ENCODE results near the gene TBC1D5.

Gene TBC1D5

DNA sequence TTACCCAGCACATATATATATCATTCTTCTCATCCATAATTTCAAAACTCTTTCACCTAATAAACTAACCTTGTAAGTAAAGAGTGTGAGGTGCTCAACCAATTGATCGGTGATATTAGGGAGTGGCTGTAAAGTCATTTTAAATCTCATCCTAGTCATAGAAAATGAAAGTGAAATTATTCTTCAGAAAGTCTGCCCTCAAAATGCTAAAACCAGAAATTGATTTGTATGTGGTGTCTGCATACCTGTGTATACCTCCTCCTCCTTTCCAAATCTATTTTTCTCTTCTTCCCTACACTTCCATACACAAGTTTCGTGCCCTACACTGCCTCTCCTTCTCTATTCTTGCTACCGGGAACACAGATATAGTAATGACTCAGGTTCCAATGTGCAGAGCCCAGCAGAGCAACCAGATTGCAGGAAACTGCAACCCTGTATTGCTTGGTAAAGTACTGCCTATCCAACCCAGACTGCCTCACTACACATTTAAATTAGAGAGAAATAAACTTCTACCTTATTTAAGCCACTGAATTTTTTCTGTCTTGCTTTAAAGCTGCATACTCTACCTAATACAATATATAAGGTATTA, 7.4 kb upstream of the TBC1D5 start:
- Mint-ChIP-seq H3K4me3 (no peak overlapping the region), H3K27ac (no peak overlapping the region), H3K27me3 (ENCODE audit: low read depth, poor library complexity) (peaks cover 3% of the 10 kb centered on the region), H3K9me3 (peaks cover 4% of the 10 kb centered on the region), H3K36me3 (ENCODE audit: low read depth) (no peaks in the 10 kb centered on the region), H3K4me1 (peaks cover 41% of the 10 kb centered on the region)
- DNase-seq, result no peak
- TF ChIP-seq, protein P1, sequence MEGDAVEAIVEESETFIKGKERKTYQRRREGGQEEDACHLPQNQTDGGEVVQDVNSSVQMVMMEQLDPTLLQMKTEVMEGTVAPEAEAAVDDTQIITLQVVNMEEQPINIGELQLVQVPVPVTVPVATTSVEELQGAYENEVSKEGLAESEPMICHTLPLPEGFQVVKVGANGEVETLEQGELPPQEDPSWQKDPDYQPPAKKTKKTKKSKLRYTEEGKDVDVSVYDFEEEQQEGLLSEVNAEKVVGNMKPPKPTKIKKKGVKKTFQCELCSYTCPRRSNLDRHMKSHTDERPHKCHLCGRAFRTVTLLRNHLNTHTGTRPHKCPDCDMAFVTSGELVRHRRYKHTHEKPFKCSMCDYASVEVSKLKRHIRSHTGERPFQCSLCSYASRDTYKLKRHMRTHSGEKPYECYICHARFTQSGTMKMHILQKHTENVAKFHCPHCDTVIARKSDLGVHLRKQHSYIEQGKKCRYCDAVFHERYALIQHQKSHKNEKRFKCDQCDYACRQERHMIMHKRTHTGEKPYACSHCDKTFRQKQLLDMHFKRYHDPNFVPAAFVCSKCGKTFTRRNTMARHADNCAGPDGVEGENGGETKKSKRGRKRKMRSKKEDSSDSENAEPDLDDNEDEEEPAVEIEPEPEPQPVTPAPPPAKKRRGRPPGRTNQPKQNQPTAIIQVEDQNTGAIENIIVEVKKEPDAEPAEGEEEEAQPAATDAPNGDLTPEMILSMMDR (IDR thresholded peaks at IDR 0.05), result no peak

DNA sequence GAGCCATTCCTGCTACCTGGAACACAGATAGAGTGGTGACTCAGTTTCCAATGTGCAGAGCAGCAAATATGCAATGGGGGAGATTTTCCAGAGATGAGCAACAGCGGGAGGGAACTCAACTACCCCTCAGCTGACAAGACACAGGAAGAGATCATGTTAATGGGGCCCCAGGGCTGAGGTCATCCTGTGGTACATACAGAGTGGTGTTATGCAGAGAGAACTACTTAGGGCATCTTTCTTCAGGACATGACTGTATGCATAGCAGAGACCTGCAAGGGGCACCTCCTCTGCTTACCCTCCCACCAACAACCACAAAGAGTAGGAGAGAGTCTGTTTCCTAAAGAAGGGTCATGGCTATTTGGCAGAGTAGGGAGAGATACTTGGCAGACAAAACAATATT, 6.8 kb upstream of the TBC1D5 start:
- peaks cover 45% of the 10 kb centered on the region for H3K4me1 Mint-ChIP-seq

DNA sequence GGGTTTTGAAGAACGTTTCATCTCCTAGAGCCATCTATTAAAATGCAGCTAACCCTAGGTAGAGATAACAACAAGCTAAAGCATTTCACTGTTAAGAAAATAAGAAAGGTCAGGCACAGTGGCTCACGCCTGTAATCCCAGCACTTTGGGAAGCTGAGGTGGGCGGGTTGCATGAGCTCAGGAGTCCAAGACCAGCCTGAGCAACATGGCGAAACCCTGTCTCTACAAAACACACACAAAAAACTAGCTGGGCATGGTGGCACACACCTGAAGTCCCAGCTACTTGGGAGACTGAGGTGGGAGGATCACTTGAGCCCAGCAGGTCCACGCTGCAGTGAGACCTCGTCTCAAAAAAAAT, 5.4 kb upstream of the TBC1D5 start:
- H3K4me3 Mint-ChIP-seq, result peak overlapping the region; percentile 55
- H3K36me3 Mint-ChIP-seq (ENCODE audit: low read depth), result no peaks in the 10 kb centered on the region
- peaks cover 4% of the 10 kb centered on the region for H3K9me3 Mint-ChIP-seq
- TF ChIP-seq, protein P1 (IDR thresholded peaks at IDR 0.05), result no peak
- peaks cover 3% of the 10 kb centered on the region for H3K27me3 Mint-ChIP-seq (ENCODE audit: low read depth, poor library complexity)
- no peak for DNase-seq
- H3K4me1 Mint-ChIP-seq, result peaks cover 58% of the 10 kb centered on the region
- peak overlapping the region; percentile 30 for H3K27ac Mint-ChIP-seq

More for the DNA sequence above, 6.8 kb upstream of the TBC1D5 start:
- peaks cover 4% of the 10 kb centered on the region for H3K9me3 Mint-ChIP-seq
- H3K27ac Mint-ChIP-seq, result no peak overlapping the region
- no peak overlapping the region for H3K4me3 Mint-ChIP-seq
- H3K36me3 Mint-ChIP-seq (ENCODE audit: low read depth), result no peaks in the 10 kb centered on the region
- TF ChIP-seq, protein P1 (IDR thresholded peaks at IDR 0.05), result no peak
- H3K27me3 Mint-ChIP-seq (ENCODE audit: low read depth, poor library complexity), result peaks cover 3% of the 10 kb centered on the region
- DNase-seq, result no peak

DNA sequence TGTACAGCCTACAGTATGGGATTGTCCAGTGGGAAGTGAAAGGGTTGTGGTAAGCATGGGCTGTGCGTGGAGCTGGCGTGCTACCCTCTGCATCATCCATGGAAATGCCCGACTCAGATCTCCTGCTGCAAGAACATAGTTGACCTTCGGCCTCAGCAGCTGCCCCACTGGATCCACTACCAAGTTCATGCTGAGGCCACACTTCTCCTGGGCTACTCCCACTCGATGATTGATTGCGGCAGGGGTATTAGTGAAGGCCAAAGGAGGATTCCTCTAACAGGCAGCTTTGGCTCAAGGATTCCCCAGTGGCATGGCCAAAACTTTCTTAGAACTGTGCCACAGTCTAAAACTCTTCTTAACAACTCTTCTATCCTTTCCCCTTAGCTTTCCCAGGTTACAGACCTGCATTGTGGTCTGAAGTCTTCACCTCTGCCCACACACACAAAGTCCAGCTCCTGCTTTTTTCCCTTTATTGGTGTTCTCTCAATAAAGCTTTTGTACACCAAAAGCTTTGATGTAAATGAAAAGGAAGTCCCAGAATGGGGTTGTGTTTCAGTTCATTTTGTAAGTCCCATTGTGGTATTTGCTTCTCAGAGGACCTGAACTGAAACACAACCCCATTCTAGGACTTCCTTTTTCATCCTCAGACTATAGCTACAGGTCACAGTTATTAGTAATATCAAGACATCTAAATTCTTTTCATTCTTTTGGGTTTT, 4.9 kb upstream of the TBC1D5 start:
- peak overlapping the region; percentile 60 for H3K27ac Mint-ChIP-seq
- TF ChIP-seq, protein P1 (IDR thresholded peaks at IDR 0.05), result no peak
- peaks cover 4% of the 10 kb centered on the region for H3K9me3 Mint-ChIP-seq
- peaks cover under 1% of the 10 kb centered on the region for H3K27me3 Mint-ChIP-seq (ENCODE audit: low read depth, poor library complexity)
- H3K4me1 Mint-ChIP-seq, result peaks cover 58% of the 10 kb centered on the region
- no peaks in the 10 kb centered on the region for H3K36me3 Mint-ChIP-seq (ENCODE audit: low read depth)
- peak overlapping the region; percentile 55 for H3K4me3 Mint-ChIP-seq
- peak; percentile 32 for DNase-seq

DNA sequence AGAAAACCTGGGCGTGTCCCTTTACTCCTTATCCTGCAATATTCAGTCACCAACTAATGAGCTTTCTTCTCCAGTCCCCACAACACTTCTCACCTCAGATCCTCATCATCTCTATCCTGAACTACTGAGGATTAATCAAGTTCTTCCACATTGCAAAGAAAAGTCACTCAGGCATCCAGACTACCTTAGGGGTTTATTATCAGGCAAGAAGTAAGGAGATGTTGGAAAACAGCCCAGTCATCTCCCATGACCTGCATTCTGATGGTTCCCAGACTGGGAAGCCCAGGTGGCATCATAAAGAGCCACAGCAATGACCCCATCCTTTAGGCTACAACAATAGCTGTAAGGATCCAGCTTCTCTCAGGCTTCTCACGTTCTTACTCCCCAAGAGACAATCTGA, 3.5 kb upstream of the TBC1D5 start:
- TF ChIP-seq, protein P1 (IDR thresholded peaks at IDR 0.05), result no peak
- no peaks in the 10 kb centered on the region for H3K27me3 Mint-ChIP-seq (ENCODE audit: low read depth, poor library complexity)
- peak overlapping the region; percentile 14 for H3K27ac Mint-ChIP-seq
- peaks cover 68% of the 10 kb centered on the region for H3K4me1 Mint-ChIP-seq
- H3K36me3 Mint-ChIP-seq (ENCODE audit: low read depth), result no peaks in the 10 kb centered on the region
- no peak for DNase-seq
- no peak overlapping the region for H3K4me3 Mint-ChIP-seq
- H3K9me3 Mint-ChIP-seq, result peaks cover 4% of the 10 kb centered on the region

DNA sequence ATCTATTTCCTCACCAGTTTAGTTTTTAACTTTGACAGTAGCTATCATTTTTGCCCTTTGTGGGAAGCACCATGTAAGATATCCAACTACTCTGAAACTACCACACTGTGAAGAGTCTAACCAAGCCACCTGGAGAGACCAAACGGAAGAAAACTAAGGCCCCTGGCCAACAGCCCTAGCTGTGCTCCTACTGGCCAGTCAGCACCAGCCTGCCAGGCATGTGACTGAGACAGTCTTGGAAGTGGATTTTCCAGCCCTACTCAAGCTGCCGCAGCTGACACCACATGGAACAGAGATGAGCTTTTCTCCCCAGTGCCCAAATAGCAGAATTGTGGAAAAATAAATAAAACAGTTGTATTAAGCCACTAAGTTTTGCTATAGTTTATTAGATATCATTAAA, 2.9 kb upstream of the TBC1D5 start:
- no peak overlapping the region for H3K27ac Mint-ChIP-seq
- TF ChIP-seq, protein P1 (IDR thresholded peaks at IDR 0.05), result no peak
- H3K27me3 Mint-ChIP-seq (ENCODE audit: low read depth, poor library complexity), result no peaks in the 10 kb centered on the region
- no peak overlapping the region for H3K4me3 Mint-ChIP-seq
- H3K36me3 Mint-ChIP-seq (ENCODE audit: low read depth), result no peaks in the 10 kb centered on the region
- H3K4me1 Mint-ChIP-seq, result peaks cover 74% of the 10 kb centered on the region
- no peak for DNase-seq
- H3K9me3 Mint-ChIP-seq, result peaks cover 4% of the 10 kb centered on the region

Data from nephron progenitor cell (in vitro differentiated cells).